VCaP (cell line): ENCODE data around the gene PPFIA2.

Experiments
- H3K27ac ChIP-seq: fragments of 450-650 bp; 2 replicates; pipeline ENCODE4 v1.5.1; 2017
- TF ChIP-seq, protein P1 (sequence below): fragments of 450-650 bp; conservative IDR thresholded peaks from 2 replicates; pipeline ENCODE4 v1.5.1; 2017; ENCODE audit warnings: mild to moderate bottlenecking, moderate library complexity

The PPFIA2 gene

DNA sequence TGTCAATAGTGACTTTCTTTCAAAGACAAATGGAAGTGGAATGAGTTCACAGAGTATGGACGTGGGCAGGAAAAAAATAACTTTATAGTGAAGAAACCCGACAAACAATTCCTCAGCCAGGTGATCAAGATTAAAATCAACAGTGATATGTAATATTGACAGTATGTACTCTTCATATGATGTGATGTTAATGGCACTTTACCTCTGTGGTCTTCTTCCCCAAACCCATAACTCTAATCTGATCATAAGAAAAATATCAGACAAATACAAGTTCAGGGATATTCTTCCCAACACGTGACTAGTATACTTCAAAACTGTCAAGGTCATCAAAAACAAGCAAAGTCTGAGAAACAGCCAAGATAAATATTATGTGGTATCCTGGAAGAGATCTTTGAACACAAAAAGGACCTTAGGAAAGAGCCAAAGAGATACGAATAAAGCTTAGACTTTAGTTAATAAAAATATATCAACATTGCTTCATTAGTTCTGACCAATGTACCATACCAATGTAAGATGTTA, 215.5 kb downstream of the PPFIA2 start:
- peak overlapping the region; percentile 47 for H3K27ac ChIP-seq
- TF ChIP-seq, protein P1, sequence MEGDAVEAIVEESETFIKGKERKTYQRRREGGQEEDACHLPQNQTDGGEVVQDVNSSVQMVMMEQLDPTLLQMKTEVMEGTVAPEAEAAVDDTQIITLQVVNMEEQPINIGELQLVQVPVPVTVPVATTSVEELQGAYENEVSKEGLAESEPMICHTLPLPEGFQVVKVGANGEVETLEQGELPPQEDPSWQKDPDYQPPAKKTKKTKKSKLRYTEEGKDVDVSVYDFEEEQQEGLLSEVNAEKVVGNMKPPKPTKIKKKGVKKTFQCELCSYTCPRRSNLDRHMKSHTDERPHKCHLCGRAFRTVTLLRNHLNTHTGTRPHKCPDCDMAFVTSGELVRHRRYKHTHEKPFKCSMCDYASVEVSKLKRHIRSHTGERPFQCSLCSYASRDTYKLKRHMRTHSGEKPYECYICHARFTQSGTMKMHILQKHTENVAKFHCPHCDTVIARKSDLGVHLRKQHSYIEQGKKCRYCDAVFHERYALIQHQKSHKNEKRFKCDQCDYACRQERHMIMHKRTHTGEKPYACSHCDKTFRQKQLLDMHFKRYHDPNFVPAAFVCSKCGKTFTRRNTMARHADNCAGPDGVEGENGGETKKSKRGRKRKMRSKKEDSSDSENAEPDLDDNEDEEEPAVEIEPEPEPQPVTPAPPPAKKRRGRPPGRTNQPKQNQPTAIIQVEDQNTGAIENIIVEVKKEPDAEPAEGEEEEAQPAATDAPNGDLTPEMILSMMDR, result no peak

DNA sequence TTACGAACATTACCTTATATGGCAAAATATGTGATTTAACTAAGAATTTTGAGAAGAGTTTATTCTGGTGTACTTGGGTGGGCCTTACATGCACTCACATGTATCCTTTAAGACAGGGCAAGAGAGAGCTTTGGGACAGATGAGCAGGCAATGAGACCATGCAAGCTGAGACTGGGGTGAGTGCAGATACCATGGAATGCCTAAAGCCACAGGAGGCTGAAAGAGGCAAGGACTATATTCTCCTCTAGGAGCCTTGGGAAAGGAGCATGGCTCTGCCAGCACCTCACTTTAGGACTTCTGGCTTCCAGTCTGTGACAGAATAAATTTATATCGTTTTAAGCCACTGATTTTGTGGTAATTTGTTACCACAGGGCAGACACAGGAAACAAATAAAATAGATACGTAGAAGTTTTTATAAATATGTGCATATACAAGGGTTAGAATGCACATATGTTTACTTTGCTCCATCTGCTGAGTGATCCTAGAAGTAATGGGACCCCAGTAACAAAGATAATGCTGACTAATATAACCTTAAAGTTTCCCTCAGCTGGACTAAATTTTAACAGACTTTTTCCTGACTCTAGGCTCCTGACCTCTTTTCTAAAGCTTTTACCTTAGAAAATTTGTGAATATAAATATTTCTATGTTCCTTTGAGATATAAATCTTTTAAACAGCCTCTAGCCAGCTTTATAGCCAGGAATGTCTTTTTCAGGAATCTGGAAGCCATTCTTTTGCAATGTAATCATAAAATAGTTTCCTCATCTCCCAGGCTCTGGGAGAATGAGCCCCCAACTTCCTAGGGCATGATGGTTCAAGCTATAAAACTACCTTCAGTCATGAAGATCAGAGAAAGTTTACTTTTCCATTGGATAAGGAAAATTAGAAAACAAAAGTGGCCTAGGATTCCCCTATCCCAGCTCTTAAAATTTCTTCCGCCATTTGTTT, 216.8 kb downstream of the PPFIA2 start:
- H3K27ac ChIP-seq, result peak overlapping the region; percentile 47
- TF ChIP-seq, protein P1, result no peak

DNA sequence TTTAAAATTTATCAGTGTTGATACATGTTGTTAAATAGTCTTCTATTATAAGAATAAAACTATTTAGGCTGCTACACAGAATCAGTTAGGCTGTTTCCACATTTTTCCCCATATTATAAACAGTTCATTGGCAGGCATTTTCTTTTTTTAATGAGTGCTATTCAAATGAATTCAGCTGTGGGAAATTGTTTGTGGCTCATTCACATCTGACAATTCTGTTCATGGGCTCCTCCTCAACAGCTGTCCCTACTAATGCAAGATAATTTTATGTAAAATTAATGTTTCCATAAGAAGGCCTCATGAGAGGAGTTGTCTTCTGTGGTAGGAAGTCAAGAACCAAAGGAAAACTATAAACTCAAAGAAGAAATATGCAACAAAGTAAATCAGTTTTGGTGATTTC, 218.0 kb downstream of the PPFIA2 start:
- no peak overlapping the region; the same call in 1 of the 2 replicates for H3K27ac ChIP-seq
- TF ChIP-seq, protein P1, result no peak

DNA sequence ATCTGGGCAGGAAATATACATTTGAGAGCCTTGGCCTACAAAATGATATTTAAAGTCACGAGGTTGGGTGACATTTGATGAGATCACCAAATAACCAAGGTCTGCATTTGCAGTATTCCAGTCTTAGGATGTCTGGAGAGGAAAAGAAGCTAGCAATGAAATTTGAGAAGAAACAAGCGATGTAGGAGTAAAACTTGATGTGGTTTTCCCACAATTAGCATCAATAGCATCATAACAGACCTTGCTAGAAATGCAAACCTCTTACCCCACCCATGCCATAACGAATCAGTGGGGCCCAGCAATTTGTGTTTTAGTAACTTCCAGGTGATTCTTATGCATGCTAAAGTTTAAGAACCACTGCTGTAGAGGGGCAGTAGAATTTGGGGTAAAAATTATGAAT, 219.9 kb downstream of the PPFIA2 start:
- TF ChIP-seq, protein P1, result no peak
- H3K27ac ChIP-seq, result peak overlapping the region; percentile 32; the same call in 1 of the 2 replicates

DNA sequence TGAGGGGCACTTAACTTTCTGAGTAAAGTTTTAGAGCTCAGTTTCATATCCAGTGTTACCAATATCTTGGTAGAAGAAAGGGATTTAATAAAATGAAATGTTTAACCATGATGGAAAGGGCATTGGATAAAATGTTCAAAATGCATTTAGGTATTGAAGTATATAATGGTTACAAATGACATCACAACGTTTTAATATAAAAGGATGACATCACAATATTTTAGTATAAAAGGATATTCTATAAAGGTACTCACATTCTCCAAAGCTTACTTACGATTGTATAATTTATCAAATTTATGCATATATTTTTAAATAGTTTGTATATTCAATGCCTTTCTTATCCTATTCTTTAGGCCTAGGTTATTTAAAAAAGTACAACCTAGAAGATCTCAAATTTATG, 226.1 kb downstream of the PPFIA2 start:
- TF ChIP-seq, protein P1, result no peak
- no peak overlapping the region for H3K27ac ChIP-seq

DNA sequence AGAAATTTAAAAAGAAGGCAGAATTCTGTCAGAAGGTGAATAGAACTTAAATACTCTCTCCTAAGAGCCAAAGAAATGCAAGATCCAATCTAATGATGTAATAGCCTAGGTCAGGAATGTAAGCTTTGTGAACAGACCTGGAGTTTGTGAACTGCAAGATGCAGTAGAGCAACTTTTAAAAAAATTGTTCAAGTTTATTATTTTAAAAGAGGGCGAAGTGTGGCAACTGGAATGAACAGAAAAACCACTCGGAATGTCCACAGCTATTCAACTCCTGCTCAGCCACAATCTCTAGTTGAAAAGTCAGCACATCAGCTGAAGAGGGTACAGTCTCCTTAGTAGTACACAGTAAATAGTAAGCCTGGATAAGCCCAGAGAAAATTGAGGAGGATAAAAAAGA, 228.8 kb downstream of the PPFIA2 start:
- H3K27ac ChIP-seq, result no peak overlapping the region
- TF ChIP-seq, protein P1, result no peak

DNA sequence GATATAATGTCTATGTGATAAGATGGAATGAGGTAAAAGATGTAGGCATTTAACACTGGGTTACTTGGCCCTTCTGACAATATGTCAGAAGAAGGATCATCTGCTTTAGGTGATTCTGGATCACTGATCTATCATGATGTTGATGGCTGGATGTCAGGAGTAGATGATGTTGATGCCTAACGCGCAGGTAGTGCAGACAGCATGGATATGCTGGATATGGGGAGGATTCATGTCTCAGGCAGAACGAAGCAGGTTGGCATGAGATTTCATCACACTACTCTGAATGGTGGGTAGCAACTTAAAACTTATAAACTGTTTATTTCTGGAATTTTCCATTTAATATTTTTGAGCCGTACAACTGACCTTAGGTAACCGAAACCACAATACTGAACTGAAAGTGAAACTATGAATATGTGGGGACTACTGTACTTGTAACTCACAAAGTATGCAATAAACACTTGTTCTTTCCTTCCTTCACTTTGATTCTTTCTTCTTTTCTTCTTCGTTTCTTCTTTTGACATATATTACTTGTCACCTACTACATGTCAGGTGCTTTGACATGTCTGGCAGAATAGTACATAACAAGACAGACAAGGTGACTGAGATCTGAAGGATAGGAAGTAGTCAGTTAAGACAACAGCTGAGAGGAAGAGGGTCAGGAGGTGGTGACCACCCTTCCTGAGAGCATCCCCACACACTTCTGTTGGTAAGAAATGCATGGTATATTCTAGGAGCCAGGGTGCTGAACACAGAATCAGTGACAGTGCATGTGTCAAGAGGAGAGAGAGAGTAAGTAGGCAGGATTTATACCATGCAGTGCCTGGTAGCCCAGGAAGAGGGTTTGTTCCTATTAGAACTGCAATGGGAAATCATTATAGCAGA, 238.8 kb downstream of the PPFIA2 start:
- TF ChIP-seq, protein P1, result no peak

More for the DNA sequence above, 238.8 kb downstream of the PPFIA2 start:
- no peak overlapping the region for H3K27ac ChIP-seq
